Subcutaneous adipose tissue (tissue), 4 donors: ENCODE results near the gene KLF6. TPM values are rescaled to one million over a fixed set of nuclear protein-coding genes. Genes with fewer than 3 reads are reported as not detected.

Experiments
- total RNA-seq, 4 donors: library from RNA; depleted of rRNA; stranded (reverse); fragments of >200 nt; gene quantifications; one replicate each; pipeline ENCODE4 v1.1.0, GENCODE V29; 2016
- TF ChIP-seq, protein P1 (sequence below): fragments of 450-650 bp; IDR thresholded peaks from one replicate; pipeline ENCODE4 v1.5.1; 2016; ENCODE audit warnings: low read depth, mild to moderate bottlenecking, control low read depth, antibody characterized with exemption, moderate library complexity

Gene KLF6
- total RNA-seq, 4 donors from 2014 or later = 108 to 205 (median 150) TPM

DNA sequence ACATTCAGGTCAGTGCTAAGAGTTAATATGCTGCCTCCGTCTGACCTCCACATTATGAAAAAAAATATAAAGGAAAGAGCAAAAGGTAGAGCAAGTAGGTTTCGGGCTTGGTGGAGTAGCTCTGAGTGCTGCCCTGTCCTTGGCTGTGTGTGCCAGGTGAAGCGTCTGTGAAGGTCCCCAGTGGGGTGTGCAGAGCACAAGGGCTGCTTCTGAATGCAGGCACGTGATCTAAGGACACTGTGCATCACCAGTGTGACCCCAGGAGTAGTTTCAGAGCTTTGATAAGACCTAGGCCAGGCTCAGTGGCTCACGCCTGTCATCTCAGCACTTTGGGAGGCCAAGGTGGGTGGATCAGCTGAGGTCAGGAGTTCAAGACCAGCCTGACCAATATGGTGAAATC lies 36.0 kb downstream of the KLF6 start:
- TF ChIP-seq, protein P1, sequence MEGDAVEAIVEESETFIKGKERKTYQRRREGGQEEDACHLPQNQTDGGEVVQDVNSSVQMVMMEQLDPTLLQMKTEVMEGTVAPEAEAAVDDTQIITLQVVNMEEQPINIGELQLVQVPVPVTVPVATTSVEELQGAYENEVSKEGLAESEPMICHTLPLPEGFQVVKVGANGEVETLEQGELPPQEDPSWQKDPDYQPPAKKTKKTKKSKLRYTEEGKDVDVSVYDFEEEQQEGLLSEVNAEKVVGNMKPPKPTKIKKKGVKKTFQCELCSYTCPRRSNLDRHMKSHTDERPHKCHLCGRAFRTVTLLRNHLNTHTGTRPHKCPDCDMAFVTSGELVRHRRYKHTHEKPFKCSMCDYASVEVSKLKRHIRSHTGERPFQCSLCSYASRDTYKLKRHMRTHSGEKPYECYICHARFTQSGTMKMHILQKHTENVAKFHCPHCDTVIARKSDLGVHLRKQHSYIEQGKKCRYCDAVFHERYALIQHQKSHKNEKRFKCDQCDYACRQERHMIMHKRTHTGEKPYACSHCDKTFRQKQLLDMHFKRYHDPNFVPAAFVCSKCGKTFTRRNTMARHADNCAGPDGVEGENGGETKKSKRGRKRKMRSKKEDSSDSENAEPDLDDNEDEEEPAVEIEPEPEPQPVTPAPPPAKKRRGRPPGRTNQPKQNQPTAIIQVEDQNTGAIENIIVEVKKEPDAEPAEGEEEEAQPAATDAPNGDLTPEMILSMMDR = no peak

DNA sequence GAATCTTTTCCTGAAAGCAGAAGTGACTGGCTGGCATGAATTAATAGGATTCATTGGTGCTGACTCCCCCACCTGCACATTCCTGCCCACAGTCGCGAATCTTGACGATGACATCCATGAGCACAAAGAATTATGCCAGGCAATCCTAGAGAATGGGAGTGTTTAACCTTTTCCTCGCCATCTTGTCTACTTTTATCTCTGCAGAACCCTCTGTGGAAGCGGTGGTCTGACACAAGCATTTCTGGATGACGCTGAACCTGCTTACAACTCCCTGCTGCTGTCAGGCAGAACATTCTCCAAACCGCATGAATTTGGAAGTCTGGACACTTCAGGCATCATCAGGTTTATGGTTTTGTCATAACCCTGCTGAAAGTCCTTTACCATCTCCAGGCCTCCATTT lies 36.5 kb downstream of the KLF6 start:
- TF ChIP-seq, protein P1 = no peak

DNA sequence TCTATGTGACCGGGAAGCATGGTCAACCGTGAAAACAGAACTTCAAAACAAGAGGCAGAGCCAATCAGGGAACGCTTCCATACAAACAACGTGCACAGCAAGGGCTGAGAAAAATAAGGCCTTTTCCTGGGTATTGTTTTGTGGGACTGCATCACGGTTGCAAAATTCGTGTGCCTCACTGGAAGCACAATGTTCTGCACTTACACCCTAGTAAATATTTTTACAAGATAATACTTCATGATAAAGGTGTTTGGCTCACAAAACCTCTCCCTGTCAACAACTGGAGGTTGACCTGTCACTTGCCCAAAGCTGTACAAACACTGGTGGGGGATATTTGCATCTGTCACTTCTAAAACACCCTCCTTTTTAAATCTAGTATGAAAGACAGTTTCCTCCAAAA lies 37.0 kb downstream of the KLF6 start:
- TF ChIP-seq, protein P1 = no peak

DNA sequence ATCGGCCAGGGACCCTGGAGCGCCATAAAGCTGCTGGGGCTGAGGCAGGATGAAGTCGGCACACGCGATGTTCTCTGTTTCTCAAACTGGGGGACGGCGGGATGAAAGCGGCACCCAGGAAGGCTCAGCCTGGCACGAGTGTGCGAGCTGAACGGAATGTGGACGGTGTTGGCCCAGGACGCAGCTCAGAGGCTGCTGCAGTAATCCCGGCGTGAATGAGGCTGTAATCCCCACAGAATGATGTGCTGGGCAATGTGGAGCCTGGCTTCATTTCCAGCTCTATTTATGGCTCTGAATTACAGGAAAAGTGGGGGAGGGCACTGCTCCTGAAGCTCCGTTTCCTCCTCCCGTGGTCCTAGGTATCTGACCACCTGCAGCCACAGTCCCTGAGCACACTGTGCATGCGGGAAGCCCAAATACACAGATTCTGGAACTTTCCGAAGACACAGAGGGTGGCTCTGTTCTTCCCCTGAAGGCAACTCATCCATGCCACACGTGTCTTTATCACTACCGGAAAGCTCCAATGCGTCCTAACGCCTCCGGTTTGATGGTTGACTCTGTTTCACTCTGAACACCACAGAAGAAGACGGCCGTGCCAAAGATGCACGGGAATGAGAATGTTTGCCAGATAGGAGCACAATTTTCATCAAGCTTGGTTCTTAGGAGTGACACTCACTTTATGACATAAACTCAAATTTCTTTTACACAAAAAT lies 37.6 kb downstream of the KLF6 start:
- TF ChIP-seq, protein P1 = no peak

DNA sequence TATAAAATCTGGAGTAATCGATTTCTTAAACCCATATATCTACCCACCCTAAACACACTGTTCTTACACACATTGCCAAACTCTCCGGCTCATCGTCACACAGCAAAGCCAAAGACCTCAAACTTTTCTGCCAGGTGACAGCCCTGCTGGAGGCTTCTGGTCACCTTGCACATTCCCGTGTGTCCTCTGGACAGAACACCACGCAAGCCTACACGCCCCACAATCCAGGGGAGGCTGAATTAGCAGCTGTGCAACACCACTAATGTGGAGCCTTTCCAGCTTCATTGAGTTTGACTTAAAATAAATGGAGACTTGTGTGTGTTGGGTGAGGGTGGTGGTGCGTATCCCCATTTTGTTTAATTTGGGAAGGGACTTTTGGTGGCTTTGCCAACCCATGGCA lies 38.4 kb downstream of the KLF6 start:
- TF ChIP-seq, protein P1 = no peak

DNA sequence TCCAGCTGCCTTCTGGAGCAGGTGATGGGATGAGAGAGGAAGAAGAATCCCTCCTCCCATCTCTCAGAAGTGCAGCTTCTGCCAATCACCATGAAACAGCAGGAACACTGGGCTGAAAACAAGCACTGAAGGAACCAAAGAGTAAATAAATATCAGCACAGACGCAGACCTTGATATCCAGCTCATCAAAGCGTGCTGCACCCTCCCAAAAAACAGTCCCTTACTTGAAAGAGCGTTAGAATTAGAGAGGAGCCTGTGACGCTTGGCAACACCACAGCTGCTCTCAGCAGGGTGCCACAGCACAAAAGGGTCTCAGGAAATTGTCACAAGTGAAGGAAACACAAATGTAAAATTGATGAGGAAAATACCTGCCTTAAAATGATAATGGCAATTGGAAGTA lies 39.5 kb downstream of the KLF6 start:
- TF ChIP-seq, protein P1 = no peak

DNA sequence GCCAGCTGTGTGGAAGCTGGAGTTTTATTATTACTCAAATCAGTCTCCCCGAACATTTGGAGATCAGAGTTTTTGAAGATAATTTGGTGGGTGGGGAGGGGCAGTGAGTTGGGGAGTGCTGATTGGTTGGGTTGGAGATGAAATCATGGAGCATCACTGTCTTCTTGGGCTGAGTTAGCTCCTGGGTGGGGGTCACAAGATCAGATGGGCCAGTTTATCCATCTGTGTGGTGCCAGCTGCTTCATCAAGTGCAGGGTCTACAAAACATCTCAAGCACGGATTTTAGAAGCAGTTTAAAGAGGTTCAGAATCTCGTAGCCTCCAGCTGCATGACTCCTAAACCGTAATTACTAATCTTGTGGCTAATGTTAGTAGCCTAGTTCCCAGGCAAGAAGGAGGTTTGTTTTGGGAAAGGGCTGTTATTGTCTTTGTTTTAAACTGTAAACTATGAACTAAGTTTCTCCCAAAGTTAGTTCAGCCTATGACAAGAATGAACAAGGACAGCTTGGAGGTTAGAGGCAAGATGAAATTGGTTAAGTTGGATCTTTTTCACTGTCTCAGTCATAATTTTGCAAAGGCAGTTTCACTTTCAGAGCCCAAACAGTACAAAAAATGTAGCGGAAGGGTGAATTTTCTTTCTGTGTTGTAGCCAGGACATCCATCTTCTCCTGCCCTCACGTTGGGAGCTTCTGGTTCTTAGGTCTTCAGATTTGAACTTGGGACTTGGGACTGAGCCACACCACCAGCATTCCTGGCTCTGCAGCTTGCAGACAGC lies 43.1 kb downstream of the KLF6 start:
- TF ChIP-seq, protein P1 = no peak
